Stomach (tissue), 9 donors: ENCODE measurements around the gene HTR1B. TPM values are rescaled to one million over a fixed set of nuclear protein-coding genes. Genes with fewer than 3 reads are reported as not detected.
A peak's percentile ranks its signal among the peaks of the same experiment; 100 is the strongest.

Experiments
- DNase-seq, 2 donors: peaks; one replicate each; pipeline versions ENCODE4 v3.0.0 to v3.0.0-alpha.2; 2013 to 2019
- H3K27ac ChIP-seq, 5 donors: fragments of 200-600 bp in 4 of 5; sonication (generic) in 4 of 5; one replicate each; pipeline ENCODE4 v1.5.1; 2013 to 2019; ENCODE audit warnings: mild to moderate bottlenecking in 1 of 5, moderate library complexity in 1 of 5
- H3K27me3 ChIP-seq, 3 donors: fragments of 200-600 bp; sonication (generic); one replicate each; pipeline ENCODE4 v1.5.1; 2017 to 2019; ENCODE audit warnings: mixed run types in 1 of 3
- H3K36me3 ChIP-seq, 4 donors: fragments of 200-600 bp; sonication (generic); 1 replicate in 3 of 4; 2 replicates in 1 of 4; pipeline ENCODE4 v1.5.1; 2016 to 2019
- H3K4me1 ChIP-seq, 4 donors: fragments of 200-600 bp; sonication (generic); one replicate each; pipeline ENCODE4 v1.5.1; 2016 to 2019
- H3K4me3 ChIP-seq, 4 donors: fragments of 200-600 bp; sonication (generic) in 3 of 4; one replicate each; pipeline ENCODE4 v1.5.1; 2016 to 2019; ENCODE audit warnings: mild to moderate bottlenecking in 1 of 4
- H3K9me3 ChIP-seq, 4 donors: fragments of 200-600 bp; sonication (generic); one replicate each; pipeline ENCODE4 v1.5.1; 2016 to 2019
- EP300 ChIP-seq: sonication (generic); formaldehyde crosslinking; IDR thresholded peaks from one replicate; pipeline ENCODE4 v1.6.1; 2017; ENCODE audit warnings: antibody characterized with exemption
- POLR2A ChIP-seq, 4 donors: fragments of 450-650 bp; IDR thresholded peaks; one replicate each; pipeline ENCODE4 v1.6.1; 2016; ENCODE audit warnings: antibody characterized with exemption in 4 of 4, control low read depth in 2 of 4, mild to moderate bottlenecking in 1 of 4, moderate library complexity in 1 of 4
- POLR2AphosphoS5 ChIP-seq, 3 donors: sonication (generic); formaldehyde crosslinking; IDR thresholded peaks; one replicate each; pipeline ENCODE4 v1.6.1; 2016; ENCODE audit warnings: antibody characterized with exemption in 3 of 3
- WGBS, 5 donors: extraction: QIAGEN DNeasy Blood & Tissue Kit in 3 of 5; methylation state at CpG; one replicate each; pipeline versions ENCODE4 v1.1.5 to v1.1.7; 2013 to 2018; 5-methylcytosine and 5-hydroxymethylcytosine counted together
- intact Hi-C: fragments of 100-400 bp; cut with DNase I; formaldehyde crosslinking; loops from one replicate; pipeline ENCODE4 v1.15.1; 2023; ENCODE audit warnings: low total_unique reads
- polyA plus RNA-seq, 3 donors: library from polyadenylated mRNA; stranded (reverse); fragments of 200-250 nt; gene quantifications; one replicate each; pipeline ENCODE4 v1.2.3, GENCODE V29; 2013
- total RNA-seq, 5 donors: library from RNA; depleted of rRNA; stranded (reverse); fragments of >200 nt; gene quantifications; one replicate each; pipeline versions ENCODE4 v1.1.0 to v1.2.3, GENCODE V29; 2014 to 2016
- TF ChIP-seq, protein P1 (sequence below), 7 experiments: fragments of 450-650 bp in 4 of 7; fragments of 200-600 bp in 3 of 7; sonication (generic) in 3 of 7; IDR thresholded peaks; one replicate each; pipeline ENCODE4 v1.5.1; 2016 to 2019; ENCODE audit warnings: antibody characterized with exemption in 7 of 7, control low read depth in 2 of 7, mild to moderate bottlenecking in 1 of 7
- donor health status: healthy with polysubstance abuse.
- donor health status: Bipolar disorder and iron deficiency.
- donor health status: healthy.

HTR1B gene
- total and polyA plus RNA-seq, 8 donors, result 0.10 to 3.5 (median 2.3) TPM; not detected in 3

DNA sequence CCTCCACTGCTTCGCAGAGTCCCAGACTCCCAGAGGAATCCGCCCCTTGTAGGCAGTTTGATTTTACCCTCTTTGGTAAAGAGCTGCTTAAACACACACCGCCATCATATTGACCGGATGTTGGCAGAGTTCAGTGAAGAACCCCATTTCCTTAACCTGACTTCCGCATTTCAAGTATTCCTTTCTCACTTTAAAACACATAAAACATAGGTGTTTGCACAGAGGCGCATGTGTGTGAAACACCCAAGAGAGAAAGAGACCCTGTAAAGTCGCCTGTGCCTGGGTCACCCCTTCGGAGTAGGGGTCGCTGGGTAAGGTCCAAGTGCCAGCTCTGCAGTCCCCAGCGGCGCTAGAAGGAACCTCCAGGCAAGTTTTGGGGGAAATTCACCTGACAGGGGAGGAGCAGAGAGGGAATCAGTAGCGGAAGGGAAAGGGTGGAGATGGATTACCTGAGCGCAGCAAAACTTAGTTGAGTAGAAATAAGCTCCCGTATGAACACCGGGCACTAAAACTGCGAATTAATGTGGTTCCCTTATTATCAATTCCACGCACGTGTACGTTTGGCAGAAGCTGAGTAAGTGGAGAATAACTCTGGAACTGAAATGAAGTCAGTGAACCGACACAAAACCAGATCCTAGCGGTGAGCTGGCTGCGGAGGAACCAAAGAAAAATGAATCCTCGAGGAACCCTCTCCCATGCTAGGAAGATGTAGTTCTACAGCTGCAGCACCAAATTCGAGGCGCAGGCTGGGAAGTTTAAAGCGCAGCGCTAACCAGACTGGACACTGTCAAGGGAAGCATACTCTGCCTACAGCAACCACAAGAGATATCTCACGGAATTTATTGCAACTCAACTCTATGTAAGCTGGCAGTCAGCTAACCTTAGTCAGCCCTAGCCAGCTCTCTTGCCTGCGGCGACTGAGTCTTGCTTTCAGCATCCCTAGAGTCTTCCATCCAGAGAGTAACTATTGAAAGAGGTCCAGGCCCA, 3.5 kb upstream of the HTR1B start:
- peak overlapping the region in 3 of 5 donors; percentile 11 to 56 (median 49) for H3K27ac ChIP-seq

DNA sequence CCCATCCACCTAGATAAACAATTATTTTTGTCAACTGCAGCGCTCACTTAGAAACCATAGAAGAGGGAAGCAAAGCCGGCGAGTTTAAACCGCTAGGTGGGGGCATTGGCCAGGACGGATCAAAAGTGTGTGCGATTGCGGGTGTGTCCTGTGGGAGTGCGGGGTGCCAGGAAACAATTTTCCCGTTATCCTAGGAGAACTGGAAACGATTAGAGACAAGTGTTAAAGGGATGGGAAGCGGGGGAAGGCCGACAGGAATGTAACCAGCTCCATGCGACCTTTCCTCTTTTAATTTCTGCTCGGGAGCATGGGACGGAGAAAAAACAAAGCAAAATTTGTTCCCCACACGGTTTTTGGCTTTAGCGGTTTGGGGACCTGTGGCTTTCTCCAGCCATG, 2.8 kb upstream of the HTR1B start:
- intact Hi-C loops, result no loop called here
- peak; percentile 61 to 90 for DNase-seq
- 0 to 2% (median 1%) methylated on average over 17 of the region's 17 CpGs for WGBS, 5 donors
- H3K4me3 ChIP-seq, result peak overlapping the region; percentile 40 to 60 (median 56)
- peaks cover 3 to 48% (median 29%) of the 10 kb centered on the region in 3 donors for H3K27me3 ChIP-seq
- H3K36me3 ChIP-seq, result no peaks in the 10 kb centered on the region
- peak overlapping the region in 2 of 5 donors; percentile 49 to 56 for H3K27ac ChIP-seq
- H3K4me1 ChIP-seq, result peaks cover 14 to 46% (median 38%) of the 10 kb centered on the region in 4 donors
- H3K9me3 ChIP-seq, result no peaks in the 10 kb centered on the region
- TF ChIP-seq, protein P1, sequence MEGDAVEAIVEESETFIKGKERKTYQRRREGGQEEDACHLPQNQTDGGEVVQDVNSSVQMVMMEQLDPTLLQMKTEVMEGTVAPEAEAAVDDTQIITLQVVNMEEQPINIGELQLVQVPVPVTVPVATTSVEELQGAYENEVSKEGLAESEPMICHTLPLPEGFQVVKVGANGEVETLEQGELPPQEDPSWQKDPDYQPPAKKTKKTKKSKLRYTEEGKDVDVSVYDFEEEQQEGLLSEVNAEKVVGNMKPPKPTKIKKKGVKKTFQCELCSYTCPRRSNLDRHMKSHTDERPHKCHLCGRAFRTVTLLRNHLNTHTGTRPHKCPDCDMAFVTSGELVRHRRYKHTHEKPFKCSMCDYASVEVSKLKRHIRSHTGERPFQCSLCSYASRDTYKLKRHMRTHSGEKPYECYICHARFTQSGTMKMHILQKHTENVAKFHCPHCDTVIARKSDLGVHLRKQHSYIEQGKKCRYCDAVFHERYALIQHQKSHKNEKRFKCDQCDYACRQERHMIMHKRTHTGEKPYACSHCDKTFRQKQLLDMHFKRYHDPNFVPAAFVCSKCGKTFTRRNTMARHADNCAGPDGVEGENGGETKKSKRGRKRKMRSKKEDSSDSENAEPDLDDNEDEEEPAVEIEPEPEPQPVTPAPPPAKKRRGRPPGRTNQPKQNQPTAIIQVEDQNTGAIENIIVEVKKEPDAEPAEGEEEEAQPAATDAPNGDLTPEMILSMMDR (IDR thresholded peaks at IDR 0.05), result peak in 5 of 7 experiments; percentile 49 to 71 (median 53)
- TF ChIP-seq POLR2AphosphoS5 (IDR thresholded peaks at IDR 0.05), result no peak

More for the DNA sequence above, 3.5 kb upstream of the HTR1B start:
- H3K36me3 ChIP-seq, result no peaks in the 10 kb centered on the region
- TF ChIP-seq, protein P1 (IDR thresholded peaks at IDR 0.05), result no peak
- no peak for TF ChIP-seq POLR2AphosphoS5 (IDR thresholded peaks at IDR 0.05)
- H3K4me1 ChIP-seq, result peaks cover 14 to 46% (median 38%) of the 10 kb centered on the region in 4 donors
- H3K4me3 ChIP-seq, result peak overlapping the region; percentile 40 to 60 (median 56)
- DNase-seq, result peak in 1 of 2 donors; percentile 60
- intact Hi-C loops, result no loop called here
- 18 to 27% (median 22%) methylated on average over 30 of the region's 30 CpGs for WGBS, 5 donors
- no peaks in the 10 kb centered on the region for H3K9me3 ChIP-seq
- H3K27me3 ChIP-seq, result peaks cover 3 to 41% (median 29%) of the 10 kb centered on the region in 3 donors

- WGBS, 5 donors, result 5 to 24% (median 10%) methylated on average over 4 to 8 of the region's 8 CpGs
- peaks cover 3 to 57% (median 29%) of the 10 kb centered on the region in 3 donors for H3K27me3 ChIP-seq
- intact Hi-C loops, result no loop called here
Observed at GRCh38 chr6:77464495-77464867, 1.2 kb upstream of the HTR1B start.

DNA sequence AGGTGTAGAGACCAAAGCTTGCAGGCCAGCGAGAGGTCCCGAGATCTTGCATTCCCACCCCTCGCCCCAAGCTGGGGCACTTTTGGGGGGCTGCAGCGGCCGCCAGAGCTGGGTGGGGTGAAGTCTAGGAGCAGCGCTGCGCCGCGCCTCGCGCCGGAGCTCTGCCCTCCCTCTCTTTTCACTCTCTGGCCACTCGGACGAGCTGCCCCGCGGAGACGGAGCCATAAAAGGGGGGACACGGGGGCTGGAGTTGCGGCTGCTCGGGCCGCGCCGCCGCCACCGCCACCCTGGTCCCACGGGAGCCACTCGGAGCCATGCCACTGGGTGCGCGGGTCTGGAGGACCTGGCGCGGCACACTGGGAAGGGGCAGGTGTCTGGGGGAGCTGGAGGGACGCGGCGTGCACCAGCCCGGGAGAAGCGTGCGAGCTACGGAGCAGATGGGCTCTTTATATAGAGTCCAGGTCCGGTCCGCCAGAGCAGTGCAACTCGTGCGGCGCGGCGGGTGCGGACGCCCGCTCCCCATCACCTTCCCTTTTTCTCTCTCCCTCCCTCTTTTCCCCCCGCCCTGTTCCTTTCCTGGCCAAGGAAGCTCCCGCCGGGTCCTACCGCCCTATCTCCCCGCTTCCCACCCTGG, 687 bp upstream of the HTR1B start:
- H3K9me3 ChIP-seq, result no peaks in the 10 kb centered on the region
- TF ChIP-seq POLR2A (IDR thresholded peaks at IDR 0.05) (no peak), EP300 (no peak), POLR2AphosphoS5 (IDR thresholded peaks at IDR 0.05) (no peak)
- TF ChIP-seq, protein P1 (IDR thresholded peaks at IDR 0.05), result no peak
- H3K4me1 ChIP-seq, result peaks cover 4 to 46% (median 38%) of the 10 kb centered on the region in 4 donors
- peaks cover 3 to 57% (median 29%) of the 10 kb centered on the region in 3 donors for H3K27me3 ChIP-seq
- peak overlapping the region; percentile 42 to 57 (median 48) for H3K4me3 ChIP-seq
- 1 to 4% (median 2%) methylated on average over 34 to 53 of the region's 53 CpGs for WGBS, 5 donors
- peak in 1 of 2 donors; percentile 58 for DNase-seq
- peak overlapping the region; percentile 33 to 74 (median 67) for H3K27ac ChIP-seq
- intact Hi-C loops, result no loop called here
- no peaks in the 10 kb centered on the region for H3K36me3 ChIP-seq

More at GRCh38 chr6:77464495-77464867, 1.2 kb upstream of the HTR1B start:
- peaks cover 4 to 46% (median 38%) of the 10 kb centered on the region in 4 donors for H3K4me1 ChIP-seq
- peak overlapping the region; percentile 42 to 57 (median 48) for H3K4me3 ChIP-seq
- H3K27ac ChIP-seq, result peak overlapping the region in 3 of 5 donors; percentile 44 to 71 (median 67)
- H3K36me3 ChIP-seq, result no peaks in the 10 kb centered on the region
- TF ChIP-seq POLR2A (IDR thresholded peaks at IDR 0.05) (no peak), EP300 (no peak), POLR2AphosphoS5 (IDR thresholded peaks at IDR 0.05) (no peak)
- TF ChIP-seq, protein P1 (IDR thresholded peaks at IDR 0.05), result no peak
- DNase-seq, result no peak
- no peaks in the 10 kb centered on the region for H3K9me3 ChIP-seq
